HepG2 (cell line): Measurements from ENCODE around the gene PARVB.

ENCODE experiments used
- EP300 ChIP-seq, 3 experiments: sonication (generic) in 1 of 3; formaldehyde crosslinking in 1 of 3; IDR thresholded peaks; 2 replicates each; pipeline versions ENCODE4 v1.5.1 to v1.6.1; 2011 to 2020; ENCODE audit warnings: low read depth in 2 of 3, low read length in 2 of 3, borderline replicate concordance in 1 of 3, improper control_type of control experiment in 1 of 3, mild to moderate bottlenecking in 1 of 3, missing genetic modification reagents in 1 of 3, moderate library complexity in 1 of 3
- REST ChIP-seq, 2 experiments: IDR thresholded peaks; 2 replicates each; pipeline ENCODE4 v1.6.1; 2011 to 2012; ENCODE audit warnings: low read length in 2 of 2, borderline replicate concordance in 1 of 2, low read depth in 1 of 2, mild to moderate bottlenecking in 1 of 2, moderate library complexity in 1 of 2
- ZNF253 ChIP-seq: sonication (generic); formaldehyde crosslinking; IDR thresholded peaks from 2 replicates; pipeline ENCODE4 v1.8.0; 2022; ENCODE audit warnings: mild to moderate bottlenecking, missing genetic modification reagents, borderline replicate concordance
- ZNF713 ChIP-seq: sonication (generic); formaldehyde crosslinking; IDR thresholded peaks from 2 replicates; pipeline ENCODE4 v1.4.0; 2020; ENCODE audit warnings: mild to moderate bottlenecking, missing genetic modification reagents
- ZNF773 ChIP-seq: sonication (generic); formaldehyde crosslinking; IDR thresholded peaks from 2 replicates; pipeline ENCODE4 v1.4.0; 2020; ENCODE audit warnings: missing genetic modification reagents, borderline replicate concordance
- TF ChIP-seq, protein P1 (sequence below): sonication (generic); formaldehyde crosslinking; IDR thresholded peaks from 2 replicates; pipeline ENCODE4 v1.4.0; 2020; ENCODE audit warnings: mild to moderate bottlenecking, missing genetic modification reagents
- TF ChIP-seq, protein P2 (sequence below): sonication (generic); formaldehyde crosslinking; conservative IDR thresholded peaks from 2 replicates; pipeline ENCODE4 v1.4.0; 2020; ENCODE audit warnings: missing genetic modification reagents

DNA sequence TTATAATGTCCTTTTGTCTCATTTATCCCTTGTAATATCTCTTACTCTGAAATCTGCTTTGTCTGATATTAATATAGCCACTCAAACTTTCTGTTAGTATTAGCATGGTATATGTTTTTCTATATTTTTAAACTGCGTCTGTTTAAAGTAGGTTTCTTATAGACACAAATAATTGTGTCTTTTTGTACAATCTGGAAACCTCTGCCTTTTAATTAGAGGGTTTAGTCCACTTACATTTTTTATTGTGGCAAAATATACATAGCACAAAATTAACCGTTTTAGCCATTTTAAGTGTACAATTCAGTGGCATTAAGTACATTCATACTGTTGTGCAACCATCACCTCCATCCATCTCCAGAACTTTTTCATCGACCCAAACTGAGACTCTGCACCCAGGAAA is 185.2 kb downstream of the PARVB start:
- TF ChIP-seq EP300 (IDR thresholded peaks at IDR 0.05; ENCODE audit: low read depth in 2 of 2, low read length in 2 of 2) (no peak), EP300 (CRISPR knock-in tag; IDR thresholded peaks at IDR 0.05; ENCODE audit: borderline replicate concordance) (no peak), REST (IDR thresholded peaks at IDR 0.05; ENCODE audit: borderline replicate concordance in 1 of 2, low read depth in 1 of 2, low read length in 2 of 2) (no peak), ZNF773 (no peak), ZNF713 (CRISPR knock-in tag) (no peak), ZNF253 (CRISPR knock-in tag) (no peak)
- TF ChIP-seq, protein P1, sequence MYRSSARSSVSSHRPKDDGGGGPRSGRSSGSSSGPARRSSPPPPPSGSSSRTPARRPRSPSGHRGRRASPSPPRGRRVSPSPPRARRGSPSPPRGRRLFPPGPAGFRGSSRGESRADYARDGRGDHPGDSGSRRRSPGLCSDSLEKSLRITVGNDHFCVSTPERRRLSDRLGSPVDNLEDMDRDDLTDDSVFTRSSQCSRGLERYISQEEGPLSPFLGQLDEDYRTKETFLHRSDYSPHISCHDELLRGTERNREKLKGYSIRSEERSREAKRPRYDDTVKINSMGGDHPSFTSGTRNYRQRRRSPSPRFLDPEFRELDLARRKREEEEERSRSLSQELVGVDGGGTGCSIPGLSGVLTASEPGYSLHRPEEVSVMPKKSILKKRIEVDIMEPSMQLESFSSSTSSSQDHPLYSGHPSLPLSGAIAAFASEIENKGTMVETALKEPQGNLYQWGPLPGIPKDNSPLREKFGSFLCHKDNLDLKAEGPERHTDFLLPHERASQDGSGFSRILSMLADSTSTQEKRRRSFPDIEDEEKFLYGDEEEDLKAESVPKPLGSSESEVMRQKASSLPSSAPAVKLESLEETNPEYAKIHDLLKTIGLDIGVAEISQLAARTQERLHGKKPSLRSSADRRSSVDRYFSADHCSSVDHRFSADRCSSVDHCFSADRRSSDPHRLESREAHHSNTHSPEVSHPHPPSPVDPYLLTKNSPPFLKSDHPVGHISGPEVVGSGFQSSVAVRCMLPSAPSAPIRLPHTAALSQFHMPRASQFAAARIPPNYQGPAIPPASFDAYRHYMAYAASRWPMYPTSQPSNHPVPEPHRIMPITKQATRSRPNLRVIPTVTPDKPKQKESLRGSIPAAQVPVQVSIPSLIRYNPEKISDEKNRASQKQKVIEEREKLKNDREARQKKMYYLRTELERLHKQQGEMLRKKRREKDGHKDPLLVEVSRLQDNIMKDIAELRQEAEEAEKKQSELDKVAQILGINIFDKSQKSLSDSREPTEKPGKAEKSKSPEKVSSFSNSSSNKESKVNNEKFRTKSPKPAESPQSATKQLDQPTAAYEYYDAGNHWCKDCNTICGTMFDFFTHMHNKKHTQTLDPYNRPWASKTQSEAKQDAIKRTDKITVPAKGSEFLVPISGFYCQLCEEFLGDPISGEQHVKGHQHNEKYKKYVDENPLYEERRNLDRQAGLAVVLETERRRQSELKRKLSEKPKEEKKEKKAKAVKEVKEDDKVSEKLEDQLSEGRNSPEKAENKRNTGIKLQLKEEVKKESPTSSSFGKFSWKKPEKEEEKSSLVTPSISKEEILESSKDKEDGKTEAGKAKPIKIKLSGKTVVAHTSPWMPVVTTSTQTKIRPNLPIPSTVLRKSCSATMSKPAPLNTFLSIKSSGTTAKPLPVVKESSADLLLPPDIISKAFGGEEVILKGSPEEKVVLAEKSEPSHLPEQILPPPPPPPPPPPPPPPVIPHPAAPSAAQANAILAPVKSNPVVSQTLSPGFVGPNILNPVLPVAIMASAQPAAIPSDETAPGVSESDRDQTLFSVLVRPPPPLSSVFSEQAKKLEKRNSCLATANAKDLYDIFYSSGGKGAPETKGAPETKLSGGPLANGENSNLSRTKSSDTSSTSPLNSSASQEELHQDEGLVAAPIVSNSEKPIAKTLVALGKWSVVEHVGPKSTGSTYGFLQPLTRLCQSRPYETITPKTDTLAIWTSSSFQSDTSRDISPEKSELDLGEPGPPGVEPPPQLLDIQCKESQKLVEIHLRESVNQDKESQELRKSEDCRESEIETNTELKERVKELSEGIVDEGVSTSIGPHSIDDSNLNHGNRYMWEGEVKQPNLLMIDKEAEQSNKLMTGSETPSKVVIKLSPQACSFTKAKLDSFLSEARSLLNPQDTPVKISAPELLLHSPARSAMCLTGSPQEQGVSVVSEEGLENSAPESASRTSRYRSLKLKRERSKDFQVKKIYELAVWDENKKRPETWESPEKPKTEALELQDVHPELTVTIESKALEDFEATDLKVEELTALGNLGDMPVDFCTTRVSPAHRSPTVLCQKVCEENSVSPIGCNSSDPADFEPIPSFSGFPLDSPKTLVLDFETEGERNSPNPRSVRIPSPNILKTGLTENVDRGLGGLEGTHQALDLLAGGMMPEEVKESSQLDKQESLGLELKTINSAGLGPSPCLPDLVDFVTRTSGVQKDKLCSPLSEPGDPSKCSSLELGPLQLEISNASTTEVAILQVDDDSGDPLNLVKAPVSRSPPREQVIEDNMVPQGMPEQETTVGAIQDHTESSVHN (CRISPR knock-in tag): no peak
- TF ChIP-seq, protein P2, sequence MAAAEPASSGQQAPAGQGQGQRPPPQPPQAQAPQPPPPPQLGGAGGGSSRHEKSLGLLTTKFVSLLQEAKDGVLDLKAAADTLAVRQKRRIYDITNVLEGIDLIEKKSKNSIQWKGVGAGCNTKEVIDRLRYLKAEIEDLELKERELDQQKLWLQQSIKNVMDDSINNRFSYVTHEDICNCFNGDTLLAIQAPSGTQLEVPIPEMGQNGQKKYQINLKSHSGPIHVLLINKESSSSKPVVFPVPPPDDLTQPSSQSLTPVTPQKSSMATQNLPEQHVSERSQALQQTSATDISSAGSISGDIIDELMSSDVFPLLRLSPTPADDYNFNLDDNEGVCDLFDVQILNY: no peak
